Osteocyte (in vitro differentiated cells): ENCODE measurements around the gene PGM2. TPM values are rescaled to one million over a fixed set of nuclear protein-coding genes. Genes with fewer than 3 reads are reported as not detected.

Source experiments
- DNase-seq: peaks from one replicate; pipeline ENCODE4 v3.0.0; 2021; ENCODE audit warnings: mixed read lengths; ENCODE audit not compliant: unreplicated experiment; ENCODE audit errors: extremely low spot score
- H3K27ac Mint-ChIP-seq: one replicate; pipeline ENCODE4 v1.8.0; 2021; ENCODE audit warnings: mild to moderate bottlenecking, mixed read lengths; ENCODE audit not compliant: unreplicated experiment
- H3K27me3 Mint-ChIP-seq: one replicate; pipeline ENCODE4 v1.8.0; 2021; ENCODE audit warnings: mixed read lengths; ENCODE audit not compliant: unreplicated experiment
- H3K36me3 Mint-ChIP-seq: one replicate; pipeline ENCODE4 v1.8.0; 2021; ENCODE audit warnings: mixed read lengths; ENCODE audit not compliant: unreplicated experiment
- H3K4me1 Mint-ChIP-seq: one replicate; pipeline ENCODE4 v1.8.0; 2021; ENCODE audit warnings: mixed read lengths; ENCODE audit not compliant: unreplicated experiment
- H3K4me3 Mint-ChIP-seq: one replicate; pipeline ENCODE4 v1.8.0; 2021; ENCODE audit warnings: mild to moderate bottlenecking, moderate library complexity, mixed read lengths; ENCODE audit not compliant: unreplicated experiment
- H3K9me3 Mint-ChIP-seq: one replicate; pipeline ENCODE4 v1.8.0; 2021; ENCODE audit warnings: mixed read lengths; ENCODE audit not compliant: unreplicated experiment
- total RNA-seq: library from RNA; stranded (reverse); gene quantifications from 2 replicates; pipeline ENCODE4 v1.2.1, GENCODE V29; 2021
- TF ChIP-seq, protein P1 (sequence below): fragments of 200-600 bp; sonication (generic); IDR thresholded peaks from 2 replicates; pipeline ENCODE4 v1.5.0; 2021; ENCODE audit warnings: antibody characterized with exemption, mild to moderate bottlenecking, moderate library complexity

The PGM2 gene
- total RNA-seq, 1 donor from 2014 or later, result 19.8 TPM

DNA sequence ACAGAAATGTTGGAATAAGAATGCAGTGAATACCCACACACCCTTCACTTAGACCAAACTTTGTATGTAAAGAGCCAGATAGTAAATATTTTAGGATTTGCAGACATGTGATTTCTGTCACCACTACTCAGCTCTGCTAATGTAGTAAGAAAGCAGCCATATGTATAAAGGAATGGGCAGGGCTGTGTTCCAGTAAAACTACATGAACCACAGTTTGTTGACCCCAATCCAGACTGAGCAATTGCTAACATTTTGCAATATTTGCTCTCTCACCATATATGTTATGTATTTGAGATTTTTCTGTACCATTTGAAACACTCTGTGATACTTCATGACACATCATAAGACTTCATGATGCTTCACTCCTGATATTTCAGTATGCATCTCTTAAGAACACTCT, 32.4 kb downstream of the PGM2 start:
- H3K36me3 Mint-ChIP-seq, result peaks cover 14% of the 10 kb centered on the region
- H3K4me1 Mint-ChIP-seq, result no peaks in the 10 kb centered on the region
- H3K4me3 Mint-ChIP-seq, result no peak overlapping the region
- H3K9me3 Mint-ChIP-seq, result no peaks in the 10 kb centered on the region
- no peaks in the 10 kb centered on the region for H3K27me3 Mint-ChIP-seq
- no peak for DNase-seq
- H3K27ac Mint-ChIP-seq, result no peak overlapping the region
- TF ChIP-seq, protein P1, sequence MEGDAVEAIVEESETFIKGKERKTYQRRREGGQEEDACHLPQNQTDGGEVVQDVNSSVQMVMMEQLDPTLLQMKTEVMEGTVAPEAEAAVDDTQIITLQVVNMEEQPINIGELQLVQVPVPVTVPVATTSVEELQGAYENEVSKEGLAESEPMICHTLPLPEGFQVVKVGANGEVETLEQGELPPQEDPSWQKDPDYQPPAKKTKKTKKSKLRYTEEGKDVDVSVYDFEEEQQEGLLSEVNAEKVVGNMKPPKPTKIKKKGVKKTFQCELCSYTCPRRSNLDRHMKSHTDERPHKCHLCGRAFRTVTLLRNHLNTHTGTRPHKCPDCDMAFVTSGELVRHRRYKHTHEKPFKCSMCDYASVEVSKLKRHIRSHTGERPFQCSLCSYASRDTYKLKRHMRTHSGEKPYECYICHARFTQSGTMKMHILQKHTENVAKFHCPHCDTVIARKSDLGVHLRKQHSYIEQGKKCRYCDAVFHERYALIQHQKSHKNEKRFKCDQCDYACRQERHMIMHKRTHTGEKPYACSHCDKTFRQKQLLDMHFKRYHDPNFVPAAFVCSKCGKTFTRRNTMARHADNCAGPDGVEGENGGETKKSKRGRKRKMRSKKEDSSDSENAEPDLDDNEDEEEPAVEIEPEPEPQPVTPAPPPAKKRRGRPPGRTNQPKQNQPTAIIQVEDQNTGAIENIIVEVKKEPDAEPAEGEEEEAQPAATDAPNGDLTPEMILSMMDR, result no peak

DNA sequence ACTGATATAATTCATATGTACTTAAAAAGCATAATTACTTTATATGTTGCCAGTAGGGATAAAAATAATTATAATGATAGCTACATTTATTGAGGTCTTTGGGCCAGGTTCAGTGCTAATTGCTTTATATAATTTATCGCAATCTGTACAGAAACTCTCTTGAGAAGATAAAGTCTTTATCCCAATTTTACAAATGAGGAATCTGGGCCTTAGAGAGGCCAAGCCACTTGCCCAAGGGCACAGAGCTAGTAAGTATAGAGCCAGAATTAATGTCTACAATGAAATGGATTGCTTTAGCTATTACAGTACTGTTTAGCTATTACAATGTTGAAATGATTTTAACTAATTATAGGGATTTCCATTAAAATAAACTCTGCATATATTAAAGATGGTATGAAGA, 33.8 kb downstream of the PGM2 start:
- Mint-ChIP-seq H3K36me3 (peaks cover 10% of the 10 kb centered on the region), H3K27ac (no peak overlapping the region), H3K9me3 (no peaks in the 10 kb centered on the region), H3K27me3 (no peaks in the 10 kb centered on the region), H3K4me1 (peaks cover 3% of the 10 kb centered on the region), H3K4me3 (no peak overlapping the region)
- TF ChIP-seq, protein P1, result no peak
- no peak for DNase-seq

DNA sequence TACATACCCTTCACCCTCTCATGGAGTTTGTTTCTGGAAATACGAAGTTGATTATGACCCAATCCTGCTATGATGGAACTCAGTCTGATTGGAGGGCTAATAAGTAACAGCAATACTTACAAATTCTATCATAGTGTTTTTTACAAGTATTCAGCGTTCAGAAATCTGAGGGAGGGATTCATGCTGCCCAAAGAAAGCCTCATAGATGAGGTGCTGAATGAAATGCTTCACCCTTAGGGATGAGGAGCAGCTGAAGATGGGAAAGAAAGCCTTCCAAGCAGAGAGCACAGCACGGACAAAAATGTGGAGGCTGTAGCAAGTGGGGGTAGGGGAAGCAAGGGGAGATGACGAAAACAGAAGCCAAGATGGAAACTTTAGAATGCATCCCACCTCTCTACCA, 36.5 kb downstream of the PGM2 start:
- Mint-ChIP-seq H3K27me3 (no peaks in the 10 kb centered on the region), H3K9me3 (peaks cover 7% of the 10 kb centered on the region), H3K27ac (no peak overlapping the region), H3K36me3 (peaks cover 18% of the 10 kb centered on the region), H3K4me1 (peaks cover 8% of the 10 kb centered on the region), H3K4me3 (no peak overlapping the region)
- DNase-seq, result no peak
- TF ChIP-seq, protein P1, result no peak

DNA sequence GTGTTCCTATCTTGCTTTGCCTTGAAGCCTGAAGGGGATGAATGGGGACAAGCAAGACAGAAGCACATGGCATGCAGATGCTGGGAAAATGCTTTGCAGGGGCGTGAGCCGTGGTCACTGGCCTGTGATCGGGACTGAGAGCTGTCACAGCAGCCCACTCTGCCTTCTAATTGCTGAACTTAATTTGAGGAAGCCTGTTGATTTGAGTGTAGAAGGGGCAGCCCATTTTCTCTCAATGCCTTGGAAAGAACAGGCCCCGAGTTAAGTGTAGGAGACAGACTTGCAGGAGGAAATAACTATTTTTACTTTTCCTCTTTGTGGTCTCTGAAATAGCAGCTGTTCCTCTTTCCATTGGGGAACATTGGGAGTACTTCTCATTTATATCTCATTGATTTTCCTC, 38.3 kb downstream of the PGM2 start:
- Mint-ChIP-seq H3K4me1 (peaks cover 8% of the 10 kb centered on the region), H3K4me3 (no peak overlapping the region), H3K27me3 (no peaks in the 10 kb centered on the region), H3K9me3 (peaks cover 8% of the 10 kb centered on the region), H3K27ac (no peak overlapping the region), H3K36me3 (peaks cover 16% of the 10 kb centered on the region)
- TF ChIP-seq, protein P1, result no peak
- no peak for DNase-seq

DNA sequence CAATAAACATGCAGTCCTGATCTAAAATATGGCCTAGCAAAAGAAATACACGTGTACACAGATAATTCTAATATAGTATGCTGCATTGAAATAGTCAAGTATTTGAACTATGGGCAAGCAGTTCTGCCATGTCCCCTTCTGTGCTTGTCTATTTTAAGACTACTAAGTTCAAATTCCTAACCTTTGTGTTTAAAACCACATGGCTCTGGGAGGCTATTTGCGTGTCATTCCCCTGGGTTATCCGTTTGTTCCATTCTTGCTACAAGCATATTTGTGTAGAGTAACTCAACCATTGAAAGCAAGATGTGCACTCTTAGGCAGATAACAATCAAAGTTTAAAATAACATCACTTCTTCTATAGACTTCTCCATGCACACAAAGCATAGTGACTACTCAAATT, 39.0 kb downstream of the PGM2 start:
- DNase-seq, result no peak
- TF ChIP-seq, protein P1, result no peak

More for the DNA sequence above, 39.0 kb downstream of the PGM2 start:
- Mint-ChIP-seq H3K27me3 (no peaks in the 10 kb centered on the region), H3K4me3 (no peak overlapping the region), H3K4me1 (peaks cover 8% of the 10 kb centered on the region), H3K9me3 (peaks cover 8% of the 10 kb centered on the region), H3K36me3 (peaks cover 14% of the 10 kb centered on the region), H3K27ac (no peak overlapping the region)
